Cardiac muscle cell (in vitro differentiated cells and primary cell): Measurements from ENCODE around the gene POMC. TPM values are rescaled to one million over a fixed set of nuclear protein-coding genes. Genes with fewer than 3 reads are reported as not detected.
A peak's percentile ranks its signal among the peaks of the same experiment; 100 is the strongest.
"Not testable (repeated sequence)": the region's sequence is repeated elsewhere in the genome, so short reads cannot be mapped to it uniquely, and the experiment has no call there.

Source experiments
- DNase-seq, 2 donors: peaks; one replicate each; pipeline versions ENCODE4 v3.0.0 to v3.0.0-alpha.2; 2010 to 2017; ENCODE audit warnings: low read depth in 1 of 2, low spot score in 1 of 2
- H3K27ac ChIP-seq: fragments of 200-600 bp; sonication (generic); 2 replicates; pipeline ENCODE4 v1.5.1; 2016
- H3K27me3 ChIP-seq: fragments of 200-600 bp; sonication (generic); 2 replicates; pipeline ENCODE4 v1.6.0; 2016; ENCODE audit warnings: control low read depth
- H3K36me3 ChIP-seq: fragments of 200-600 bp; sonication (generic); 2 replicates; pipeline ENCODE4 v1.5.1; 2016; ENCODE audit warnings: control low read depth
- H3K4me1 ChIP-seq: fragments of 200-600 bp; sonication (generic); 2 replicates; pipeline ENCODE4 v1.8.1; 2017; ENCODE audit warnings: low read depth, mild to moderate bottlenecking, mixed run types
- H3K4me3 ChIP-seq: fragments of 200-600 bp; sonication (generic); 2 replicates; pipeline ENCODE4 v1.5.1; 2016; ENCODE audit warnings: mild to moderate bottlenecking
- H3K9me3 ChIP-seq: fragments of 200-600 bp; sonication (generic); 2 replicates; pipeline ENCODE4 v1.5.1; 2017; ENCODE audit warnings: low read depth, mild to moderate bottlenecking, control low read depth
- CTCF ChIP-seq: IDR thresholded peaks from 2 replicates; pipeline ENCODE4 v1.5.1; 2012; ENCODE audit warnings: low read depth, mild to moderate bottlenecking, low read length
- polyA plus RNA-seq: library from polyadenylated mRNA; unstranded; fragments of >200 nt; fragmentation: Nextera tagmentation; extraction: Ambion mirVana; gene quantifications from 2 replicates; pipeline ENCODE4 v1.2.1, GENCODE V29; 2016
- total RNA-seq: library from RNA; depleted of rRNA; stranded (reverse); fragments of >200 nt; gene quantifications from 2 replicates; pipeline ENCODE4 v1.2.3, GENCODE V29; 2016

POMC gene
- total RNA-seq (2.8 and 3.9 TPM in 2 replicates), polyA plus RNA-seq (2.0 TPM in 1 of 2 replicates, not detected in the other)

- H3K27me3 ChIP-seq: peaks cover 74% of the 10 kb centered on the region
- DNase-seq: peak; percentile 44 to 73
These were observed at the start of gene POMC for GRCh38 chr2:25168256-25169072. TSS of gene POMC (minus strand) at chr2:25168580. CDS start at chr2:25164772, 3,808 bp downstream.

GRCh38 chr2:25218100-25218499 is 49.7 kb upstream of the POMC start:
- no peaks in the 10 kb centered on the region for H3K4me1 ChIP-seq
- no peak overlapping the region for H3K27ac ChIP-seq
- no peaks in the 10 kb centered on the region for H3K27me3 ChIP-seq
- DNase-seq: no peak
- H3K9me3 ChIP-seq: no peaks in the 10 kb centered on the region
- no peaks in the 10 kb centered on the region for H3K36me3 ChIP-seq
- TF ChIP-seq CTCF: no peak
- no peak overlapping the region for H3K4me3 ChIP-seq

More at GRCh38 chr2:25168256-25169072, at the start of gene POMC:
- TF ChIP-seq CTCF: no peak
- H3K4me3 ChIP-seq: peak within 1 kb of the TSS; percentile 36
- H3K4me1 ChIP-seq: no peaks in the 10 kb centered on the region
- no peak within 1 kb of the TSS for H3K27ac ChIP-seq
- no peaks in the 10 kb centered on the region for H3K9me3 ChIP-seq
- no peaks in the 10 kb centered on the region for H3K36me3 ChIP-seq

- peaks cover 4% of the 10 kb centered on the region for H3K4me1 ChIP-seq
- no peaks in the 10 kb centered on the region for H3K36me3 ChIP-seq
- DNase-seq: peak; percentile 53 to 91
- H3K27ac ChIP-seq: no peak overlapping the region
- H3K9me3 ChIP-seq: no peaks in the 10 kb centered on the region
- TF ChIP-seq CTCF: no peak
- H3K4me3 ChIP-seq: peak overlapping the region; percentile 12
- H3K27me3 ChIP-seq: no peaks in the 10 kb centered on the region
These were observed 47.7 kb upstream of the POMC start for GRCh38 chr2:25215948-25216679.

- DNase-seq: no peak
- H3K4me1 ChIP-seq: peaks cover 5% of the 10 kb centered on the region
- H3K36me3 ChIP-seq: no peaks in the 10 kb centered on the region
- peak overlapping the region; percentile 26 for H3K27ac ChIP-seq
- no peak for TF ChIP-seq CTCF
- no peaks in the 10 kb centered on the region for H3K27me3 ChIP-seq
- no peak overlapping the region for H3K4me3 ChIP-seq
- no peaks in the 10 kb centered on the region for H3K9me3 ChIP-seq
These were observed 46.9 kb upstream of the POMC start for GRCh38 chr2:25215232-25215631.

- no peaks in the 10 kb centered on the region for H3K9me3 ChIP-seq
- no peaks in the 10 kb centered on the region for H3K27me3 ChIP-seq
- no peak for TF ChIP-seq CTCF
- DNase-seq: no peak
- H3K4me3 ChIP-seq: no peak overlapping the region
- peak overlapping the region; percentile 15 for H3K27ac ChIP-seq
- H3K36me3 ChIP-seq: no peaks in the 10 kb centered on the region
- H3K4me1 ChIP-seq: peaks cover 13% of the 10 kb centered on the region
These were observed 44.8 kb upstream of the POMC start for GRCh38 chr2:25213229-25213628.

- DNase-seq, H3K9me3 ChIP-seq, H3K4me3 ChIP-seq, H3K27me3 ChIP-seq, H3K36me3 ChIP-seq, H3K27ac ChIP-seq: not testable (repeated sequence)
- H3K4me1 ChIP-seq: peaks cover 13% of the 10 kb centered on the region
These were observed 42.5 kb upstream of the POMC start for GRCh38 chr2:25210923-25211322.
